K562 (cell line): Measurements from ENCODE around the gene AHNAK. TPM values are rescaled to one million over a fixed set of nuclear protein-coding genes. Genes with fewer than 3 reads are reported as not detected.

Source experiments
- ASH1L ChIP-seq: fragments of 450-650 bp; IDR thresholded peaks from 2 replicates; pipeline ENCODE4 v1.6.1; 2018; ENCODE audit warnings: borderline replicate concordance, mild to moderate bottlenecking, low read depth; ENCODE audit not compliant: partially characterized antibody
- BRF2 ChIP-seq: IDR thresholded peaks from 3 replicates; pipeline ENCODE4 v1.6.1; 2011; ENCODE audit warnings: borderline replicate concordance, mild to moderate bottlenecking; ENCODE audit not compliant: insufficient read length, insufficient read depth
- CC2D1A ChIP-seq: fragments of 450-650 bp; IDR thresholded peaks from 2 replicates; pipeline ENCODE4 v1.6.1; 2017; ENCODE audit warnings: mild to moderate bottlenecking
- KDM2B ChIP-seq: fragments of 250-450 bp; sonication (Bioruptor Pico); IDR thresholded peaks from 2 replicates; pipeline ENCODE4 v1.8.0; 2021; ENCODE audit warnings: mild to moderate bottlenecking, moderate library complexity
- MTA2 ChIP-seq: fragments of 450-650 bp; IDR thresholded peaks from 2 replicates; pipeline ENCODE4 v1.6.1; 2016; ENCODE audit warnings: low read depth
- NR4A1 ChIP-seq, 2 experiments: fragments of 250-450 bp in 1 of 2; fragments of 450-650 bp in 1 of 2; sonication (Bioruptor Pico) in 1 of 2; IDR thresholded peaks; 2 replicates each; pipeline versions ENCODE4 v1.4.0 to v1.6.1; 2016 to 2020; ENCODE audit warnings: mild to moderate bottlenecking in 2 of 2, missing compliant biosample characterization in 1 of 2, missing genetic modification characterization in 1 of 2, moderate library complexity in 1 of 2
- NUFIP1 ChIP-seq: fragments of 450-650 bp; IDR thresholded peaks from 2 replicates; pipeline ENCODE4 v1.6.1; 2018; ENCODE audit not compliant: partially characterized antibody
- RFX1 ChIP-seq: fragments of 450-650 bp; IDR thresholded peaks from 2 replicates; pipeline ENCODE4 v1.6.1; 2016; ENCODE audit warnings: mild to moderate bottlenecking, moderate library complexity
- SMAD2 ChIP-seq: fragments of 150-350 bp; IDR thresholded peaks from 2 replicates; pipeline ENCODE4 v1.6.1; 2014; ENCODE audit warnings: low read depth, mild to moderate bottlenecking, low read length
- SNIP1 ChIP-seq: fragments of 450-650 bp; IDR thresholded peaks from 2 replicates; pipeline ENCODE4 v1.7.1; 2017; ENCODE audit warnings: low read depth, mild to moderate bottlenecking
- VEZF1 ChIP-seq: fragments of 200-800 bp; sonication (Bioruptor generic); IDR thresholded peaks from 2 replicates; pipeline ENCODE4 v1.6.1; 2017; ENCODE audit warnings: missing genetic modification characterization, missing compliant biosample characterization
- WHSC1 ChIP-seq: IDR thresholded peaks from one replicate; pipeline ENCODE4 v1.6.1; 2012; ENCODE audit warnings: low read length, control low read depth, inconsistent platforms
- ZKSCAN8 ChIP-seq: fragments of 200-800 bp; sonication (Bioruptor generic); IDR thresholded peaks from 2 replicates; pipeline ENCODE4 v1.6.1; 2016; ENCODE audit warnings: missing genetic modification characterization, missing compliant biosample characterization
- ZNF121 ChIP-seq: sonication (generic); formaldehyde crosslinking; conservative IDR thresholded peaks from 2 replicates; pipeline ENCODE4 v1.8.0; 2022; ENCODE audit warnings: missing genetic modification reagents
- ZNF507 ChIP-seq: conservative IDR thresholded peaks from 2 replicates; pipeline ENCODE4 v1.6.1; 2017; ENCODE audit warnings: missing genetic modification characterization, missing compliant biosample characterization
- ZNF780A ChIP-seq: fragments of 250-450 bp; sonication (Bioruptor Pico); IDR thresholded peaks from 2 replicates; pipeline ENCODE4 v1.5.0; 2021; ENCODE audit warnings: mild to moderate bottlenecking
- polyA plus RNA-seq, 8 experiments: library from polyadenylated mRNA; depleted of rRNA in 4 of 8; stranded (reverse) in 5 of 8; unstranded in 3 of 8; fragments of >200 nt; fragmentation: Nextera tagmentation in 2 of 8; fragmentation: Illumina TruSeq in 1 of 8; extraction: Ambion mirVana in 2 of 8; extraction: Trizol in 1 of 8; gene quantifications; 2 replicates each; pipeline versions ENCODE4 v1.2.1 to v1.2.3, GENCODE V29; 2011 to 2014; ENCODE audit warnings: inconsistent platforms in 1 of 8, missing spikeins in 1 of 8
- total RNA-seq, 7 experiments: library from RNA; depleted of rRNA in 6 of 7; stranded (reverse); fragments of >200 nt in 6 of 7; fragmentation: Illumina TruSeq in 2 of 7; extraction: Trizol in 2 of 7; gene quantifications; 2 replicates each; pipeline versions ENCODE4 v1.2.1 to v1.2.3, GENCODE V29; 2011 to 2021; ENCODE audit warnings: low replicate concordance in 1 of 7
- TF ChIP-seq, protein P1 (sequence below), 2 experiments: IDR thresholded peaks; 2 replicates each; pipeline ENCODE4 v1.6.1; 2011; ENCODE audit warnings: borderline replicate concordance in 1 of 2, control low read depth in 1 of 2, low read depth in 1 of 2, low read length in 1 of 2, mild to moderate bottlenecking in 1 of 2, mixed read lengths in 1 of 2, moderate library complexity in 1 of 2; ENCODE audit not compliant: insufficient read depth in 1 of 2, insufficient read length in 1 of 2, poor library complexity in 1 of 2, severe bottlenecking in 1 of 2; ENCODE audit errors: extremely low read depth in 1 of 2
- TF ChIP-seq, protein P2 (sequence below): IDR thresholded peaks from 3 replicates; pipeline ENCODE4 v1.6.1; 2011; ENCODE audit warnings: borderline replicate concordance, mild to moderate bottlenecking, moderate library complexity; ENCODE audit not compliant: insufficient read length; ENCODE audit errors: extremely low read depth
- TF ChIP-seq, protein P3 (sequence below): sonication (generic); formaldehyde crosslinking; IDR thresholded peaks from 2 replicates; pipeline ENCODE4 v1.8.1; 2022; ENCODE audit warnings: missing genetic modification reagents

AHNAK gene
- total and polyA plus RNA-seq, 9 of the 15 experiments (the other 6 are each of a cell fraction or from before 2014, with no cell fraction given) = 1.5 to 89.7 (median 45.0) TPM

DNA sequence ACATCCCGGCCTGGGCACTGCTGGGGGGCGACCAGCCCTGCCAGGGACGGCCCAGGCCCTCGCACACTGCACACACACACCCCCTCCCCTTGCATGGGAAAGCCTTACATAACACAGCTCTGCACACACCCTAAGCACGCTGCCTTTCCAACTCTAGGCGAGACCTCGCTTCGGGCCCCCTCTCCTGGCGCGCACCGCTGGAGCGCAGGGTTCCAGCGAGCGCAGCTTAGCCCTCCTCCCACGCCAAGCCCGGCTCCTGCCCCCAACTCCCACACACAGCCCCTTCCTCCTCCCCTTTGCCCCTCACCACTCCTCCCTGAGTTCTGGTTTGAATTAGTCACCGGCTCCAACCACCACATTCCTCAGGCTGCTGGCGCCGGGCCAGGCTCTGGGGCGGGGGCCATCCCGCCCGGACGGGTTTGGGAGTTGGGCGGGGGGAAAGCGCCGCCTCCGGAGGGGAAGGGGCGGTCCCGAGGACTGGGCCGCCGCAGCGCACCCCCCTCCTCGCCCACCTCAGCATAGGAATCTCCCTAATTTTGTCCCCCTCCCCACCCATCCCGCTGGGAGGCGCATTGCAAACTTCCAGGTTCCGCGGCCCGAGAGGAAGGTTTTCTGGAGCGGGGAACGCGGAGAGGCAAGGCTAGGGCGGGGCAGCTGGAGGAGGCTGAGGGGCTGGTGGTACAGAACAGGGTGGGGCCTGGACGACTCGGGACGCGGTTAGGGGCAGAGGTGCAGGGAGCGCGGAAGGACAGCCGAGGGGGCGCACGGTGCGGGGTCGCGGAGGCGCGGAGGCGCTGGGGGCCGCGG, 966 bp downstream of the AHNAK start (continued):
- TF ChIP-seq, protein P1, sequence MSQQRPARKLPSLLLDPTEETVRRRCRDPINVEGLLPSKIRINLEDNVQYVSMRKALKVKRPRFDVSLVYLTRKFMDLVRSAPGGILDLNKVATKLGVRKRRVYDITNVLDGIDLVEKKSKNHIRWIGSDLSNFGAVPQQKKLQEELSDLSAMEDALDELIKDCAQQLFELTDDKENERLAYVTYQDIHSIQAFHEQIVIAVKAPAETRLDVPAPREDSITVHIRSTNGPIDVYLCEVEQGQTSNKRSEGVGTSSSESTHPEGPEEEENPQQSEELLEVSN (IDR thresholded peaks at IDR 0.05; ENCODE audit: borderline replicate concordance in 1 of 2, extremely low read depth in 1 of 2, insufficient read depth in 1 of 2, insufficient read length in 1 of 2, low read depth in 1 of 2, low read length in 1 of 2, poor library complexity in 1 of 2, severe bottlenecking in 1 of 2) = peak; percentile 60 to 72
- TF ChIP-seq SMAD2 = no peak
- no peak for TF ChIP-seq NR4A1 (CRISPR knock-in tag; IDR thresholded peaks at IDR 0.05)
- no peak for TF ChIP-seq NR4A1 (tag; IDR thresholded peaks at IDR 0.05)
- TF ChIP-seq, protein P2, sequence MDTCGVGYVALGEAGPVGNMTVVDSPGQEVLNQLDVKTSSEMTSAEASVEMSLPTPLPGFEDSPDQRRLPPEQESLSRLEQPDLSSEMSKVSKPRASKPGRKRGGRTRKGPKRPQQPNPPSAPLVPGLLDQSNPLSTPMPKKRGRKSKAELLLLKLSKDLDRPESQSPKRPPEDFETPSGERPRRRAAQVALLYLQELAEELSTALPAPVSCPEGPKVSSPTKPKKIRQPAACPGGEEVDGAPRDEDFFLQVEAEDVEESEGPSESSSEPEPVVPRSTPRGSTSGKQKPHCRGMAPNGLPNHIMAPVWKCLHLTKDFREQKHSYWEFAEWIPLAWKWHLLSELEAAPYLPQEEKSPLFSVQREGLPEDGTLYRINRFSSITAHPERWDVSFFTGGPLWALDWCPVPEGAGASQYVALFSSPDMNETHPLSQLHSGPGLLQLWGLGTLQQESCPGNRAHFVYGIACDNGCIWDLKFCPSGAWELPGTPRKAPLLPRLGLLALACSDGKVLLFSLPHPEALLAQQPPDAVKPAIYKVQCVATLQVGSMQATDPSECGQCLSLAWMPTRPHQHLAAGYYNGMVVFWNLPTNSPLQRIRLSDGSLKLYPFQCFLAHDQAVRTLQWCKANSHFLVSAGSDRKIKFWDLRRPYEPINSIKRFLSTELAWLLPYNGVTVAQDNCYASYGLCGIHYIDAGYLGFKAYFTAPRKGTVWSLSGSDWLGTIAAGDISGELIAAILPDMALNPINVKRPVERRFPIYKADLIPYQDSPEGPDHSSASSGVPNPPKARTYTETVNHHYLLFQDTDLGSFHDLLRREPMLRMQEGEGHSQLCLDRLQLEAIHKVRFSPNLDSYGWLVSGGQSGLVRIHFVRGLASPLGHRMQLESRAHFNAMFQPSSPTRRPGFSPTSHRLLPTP = no peak
- TF ChIP-seq ZNF121 = no peak
- no peak for TF ChIP-seq BRF2
- TF ChIP-seq VEZF1 (CRISPR knock-in tag) = peak; percentile 98
- peak; percentile 58 for TF ChIP-seq MTA2
- TF ChIP-seq SNIP1 = no peak
- no peak for TF ChIP-seq NUFIP1
- no peak for TF ChIP-seq KDM2B
- no peak for TF ChIP-seq ZNF780A (CRISPR knock-in tag)
- no peak; the same call in 1 of the 2 replicates for TF ChIP-seq CC2D1A
- TF ChIP-seq ZNF507 (tag) = no peak
- TF ChIP-seq WHSC1 = no peak
- TF ChIP-seq RFX1 = no peak
- no peak for TF ChIP-seq ASH1L
- TF ChIP-seq, protein P3, sequence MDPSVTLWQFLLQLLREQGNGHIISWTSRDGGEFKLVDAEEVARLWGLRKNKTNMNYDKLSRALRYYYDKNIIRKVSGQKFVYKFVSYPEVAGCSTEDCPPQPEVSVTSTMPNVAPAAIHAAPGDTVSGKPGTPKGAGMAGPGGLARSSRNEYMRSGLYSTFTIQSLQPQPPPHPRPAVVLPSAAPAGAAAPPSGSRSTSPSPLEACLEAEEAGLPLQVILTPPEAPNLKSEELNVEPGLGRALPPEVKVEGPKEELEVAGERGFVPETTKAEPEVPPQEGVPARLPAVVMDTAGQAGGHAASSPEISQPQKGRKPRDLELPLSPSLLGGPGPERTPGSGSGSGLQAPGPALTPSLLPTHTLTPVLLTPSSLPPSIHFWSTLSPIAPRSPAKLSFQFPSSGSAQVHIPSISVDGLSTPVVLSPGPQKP (CRISPR knock-in tag) = no peak
- no peak for TF ChIP-seq ZKSCAN8 (CRISPR knock-in tag)
